GM12878 (cell line): ENCODE data around the gene PRKAG2. TPM values are rescaled to one million over a fixed set of nuclear protein-coding genes. Genes with fewer than 3 reads are reported as not detected.

Experiments used
- ATAC-seq: fragments of 200-7000 bp; cut with Tn5 transposase; 3 replicates; pipeline ENCODE4 v1.9.1; 2020; ENCODE audit warnings: mild to moderate bottlenecking, moderate library complexity
- BruUV-seq: library from RNA; stranded (reverse); fragments of 400-500 nt; replicated peaks from 2 replicates; lab custom pipeline; 2021; lab: Mats Ljungman, UMichigan
- CTCF ChIA-PET: fragments of 300-600 bp; sonication (Branson Sonifier 250); formaldehyde crosslinking; extraction: SDS; loops from one replicate; lab custom pipeline; 2021; ENCODE audit warnings: inconsistent platforms; lab: Yijun Ruan, JAX
- POLR2A ChIA-PET: fragments of 350-600 bp; formaldehyde crosslinking; extraction: SDS; loops from one replicate; lab custom pipeline; 2021; ENCODE audit warnings: inconsistent platforms; lab: Charles Lee
- RAD21 ChIA-PET: fragments of 300-600 bp; sonication (Branson Sonifier 250); formaldehyde crosslinking; loops from one replicate; lab custom pipeline; 2023; ENCODE audit warnings: antibody characterized with exemption; ENCODE audit not compliant: unreplicated experiment; lab: Charles Lee
- SMC1A ChIA-PET: fragments of 300-600 bp; sonication (Branson Sonifier 250); formaldehyde crosslinking; loops from one replicate; lab custom pipeline; 2023; ENCODE audit not compliant: unreplicated experiment, uncharacterized antibody; lab: Charles Lee
- DNase-seq: peaks from one replicate; pipeline ENCODE4 v3.0.0-alpha.2; 2011; ENCODE audit warnings: low read depth, low spot score
- FAIRE-seq: peaks from 3 replicates; lab custom pipeline; 2011; peaks lifted over from hg19 to GRCh38; lab: Jason Lieb, UNC
- H2AFZ ChIP-seq: 2 replicates; pipeline ENCODE4 v1.6.0; 2011; ENCODE audit warnings: low read depth, low read length, control low read depth; ENCODE audit not compliant: control insufficient read depth
- H3K27ac ChIP-seq: 2 replicates; pipeline ENCODE4 v1.5.1; 2011; ENCODE audit warnings: control low read depth; ENCODE audit not compliant: control insufficient read depth, insufficient read depth
- H3K27me3 ChIP-seq, 2 experiments: replicated peaks in 1 of 2; 2 replicates each; pipeline versions ENCODE4 v1.6.0 to v1.6.1; 2011; ENCODE audit warnings: low read length in 1 of 2; ENCODE audit not compliant: control insufficient read depth in 2 of 2, insufficient read depth in 2 of 2
- H3K36me3 ChIP-seq, 2 experiments: 2 replicates each; pipeline ENCODE4 v1.5.1; 2011; ENCODE audit warnings: low read length in 1 of 2; ENCODE audit not compliant: control insufficient read depth in 2 of 2, insufficient read depth in 2 of 2
- H3K4me1 ChIP-seq: 2 replicates; pipeline ENCODE4 v1.6.1; 2011; ENCODE audit warnings: mild to moderate bottlenecking, low read length, moderate library complexity, mixed read lengths; ENCODE audit not compliant: control insufficient read depth, insufficient read depth
- H3K4me2 ChIP-seq: 2 replicates; pipeline ENCODE4 v1.6.0; 2011; ENCODE audit warnings: control low read depth; ENCODE audit not compliant: control insufficient read depth, insufficient read depth
- H3K4me3 ChIP-seq: fragments of 200-600 bp; sonication (generic); 2 replicates; pipeline ENCODE4 v1.5.1; 2016
- H3K79me2 ChIP-seq: 2 replicates; pipeline ENCODE4 v1.6.0; 2011; ENCODE audit warnings: low read length; ENCODE audit not compliant: control insufficient read depth, insufficient read depth
- H3K9ac ChIP-seq: 2 replicates; pipeline ENCODE4 v1.8.0; 2011; ENCODE audit warnings: low read length, control low read depth, mixed read lengths; ENCODE audit not compliant: control insufficient read depth, insufficient read depth
- H3K9me3 ChIP-seq: replicated peaks from 3 replicates; pipeline ENCODE4 v1.5.1; 2011; ENCODE audit warnings: mild to moderate bottlenecking, low read length; ENCODE audit not compliant: control insufficient read depth, insufficient read depth
- H4K20me1 ChIP-seq: 2 replicates; pipeline ENCODE4 v1.6.0; 2011; ENCODE audit not compliant: control insufficient read depth, insufficient read depth
- CEBPZ ChIP-seq: fragments of 150-350 bp; IDR thresholded peaks from 2 replicates; pipeline ENCODE4 v1.6.1; 2016; ENCODE audit warnings: low read depth, low read length
- CREB1 ChIP-seq: IDR thresholded peaks from 2 replicates; pipeline ENCODE4 v1.6.1; 2012; ENCODE audit warnings: low read depth, mild to moderate bottlenecking, inconsistent platforms
- CUX1 ChIP-seq: IDR thresholded peaks from 2 replicates; pipeline ENCODE4 v1.6.1; 2012; ENCODE audit warnings: improper control_type of control experiment, low read depth, low read length; ENCODE audit not compliant: insufficient replicate concordance
- E2F8 ChIP-seq: fragments of 450-650 bp; IDR thresholded peaks from 2 replicates; pipeline ENCODE4 v1.6.1; 2018; ENCODE audit warnings: mild to moderate bottlenecking, low read depth, moderate library complexity; ENCODE audit not compliant: partially characterized antibody
- LARP7 ChIP-seq: fragments of 450-650 bp; IDR thresholded peaks from 2 replicates; pipeline ENCODE4 v1.6.1; 2017; ENCODE audit warnings: mild to moderate bottlenecking
- MLLT1 ChIP-seq: fragments of 450-650 bp; IDR thresholded peaks from 2 replicates; pipeline ENCODE4 v1.6.1; 2016; ENCODE audit warnings: mild to moderate bottlenecking
- NBN ChIP-seq: fragments of 450-650 bp; IDR thresholded peaks from 2 replicates; pipeline ENCODE4 v1.6.1; 2016
- RFX5 ChIP-seq: IDR thresholded peaks from 2 replicates; pipeline ENCODE4 v1.6.1; 2011; ENCODE audit warnings: low read depth, low read length, improper control_type of control experiment
- SPI1 ChIP-seq: IDR thresholded peaks from 2 replicates; pipeline ENCODE4 v1.6.1; 2011; ENCODE audit warnings: low read depth, mild to moderate bottlenecking, low read length, moderate library complexity, borderline replicate concordance; ENCODE audit not compliant: insufficient read depth
- ZNF622 ChIP-seq: fragments of 450-650 bp; IDR thresholded peaks from 2 replicates; pipeline ENCODE4 v1.6.1; 2017; ENCODE audit warnings: mild to moderate bottlenecking, inconsistent platforms
- ZZZ3 ChIP-seq: IDR thresholded peaks from 2 replicates; pipeline ENCODE4 v1.6.1; 2011; ENCODE audit warnings: low read depth; ENCODE audit not compliant: control insufficient read depth, insufficient read length
- WGBS: methylation state at CpG from one replicate; pipeline ENCODE4 v1.1.6; 2016; ENCODE audit warnings: low lambda C conversion rate; ENCODE audit not compliant: insufficient replicate concordance, insufficient coverage; ENCODE audit errors: missing lambda C conversion rate; 5-methylcytosine and 5-hydroxymethylcytosine counted together
- in situ Hi-C: fragments of 300-500 bp; cut with MboI; formaldehyde crosslinking; loops from 9 replicates; pipeline ENCODE4 v1.14.3; 2018; ENCODE audit warnings: mixed read lengths
- intact Hi-C: fragments of 100-400 bp; cut with micrococcal nuclease; formaldehyde crosslinking; loops from one replicate; pipeline ENCODE4 v1.14.2; 2022; ENCODE audit not compliant: unreplicated experiment
- polyA plus RNA-seq, 11 experiments: library from polyadenylated mRNA; depleted of rRNA in 4 of 11; unstranded in 6 of 11; stranded (reverse) in 5 of 11; fragments of >200 nt; fragmentation: Nextera tagmentation in 4 of 11; fragmentation: Illumina TruSeq in 1 of 11; extraction: Ambion mirVana in 4 of 11; extraction: Trizol in 1 of 11; gene quantifications; 1 replicate in 1 of 11; 2 replicates in 10 of 11; pipeline versions ENCODE4 v1.2.1 to v1.2.3, GENCODE V29; 2011 to 2016; ENCODE audit warnings: inconsistent platforms in 2 of 11, missing spikeins in 2 of 11, low read depth in 1 of 11
- total RNA-seq, 4 experiments: library from RNA; depleted of rRNA in 3 of 4; stranded (reverse); fragments of >200 nt in 3 of 4; fragmentation: Illumina TruSeq in 1 of 4; extraction: Trizol in 1 of 4; gene quantifications; 2 replicates each; pipeline versions ENCODE4 v1.2.1 to v1.2.3, GENCODE V29; 2013 to 2021

Gene PRKAG2
- total and polyA plus RNA-seq, 10 of the 15 experiments (the other 5 are each of a cell fraction or from before 2014, with no cell fraction given), result 3.4 to 8.9 (median 6.8) TPM

GRCh38 chr7:151801782-151802468 lies 75.0 kb downstream of the PRKAG2 start:
- in situ Hi-C loops (no loop called here), intact Hi-C loops (no loop called here)
- ATAC-seq (no peak), DNase-seq (no peak), FAIRE-seq (no peak)
- ChIA-PET RAD21 (no interaction called here), POLR2A (no interaction called here), SMC1A (no interaction called here), CTCF (no interaction called here)
- H3K27ac ChIP-seq, result no peak overlapping the region
- H3K27me3 ChIP-seq, result no peaks in the 10 kb centered on the region; a peak in 2 of 4 replicates
- H3K79me2 ChIP-seq, result no peaks in the 10 kb centered on the region
- H2AFZ ChIP-seq, result no peak overlapping the region
- no peaks in the 10 kb centered on the region for H3K9me3 ChIP-seq
- H3K4me1 ChIP-seq, result no peaks in the 10 kb centered on the region
- no peak overlapping the region for H3K9ac ChIP-seq
- H3K4me2 ChIP-seq, result no peak overlapping the region
- no peaks in the 10 kb centered on the region for H4K20me1 ChIP-seq
- no peaks in the 10 kb centered on the region for H3K36me3 ChIP-seq
- WGBS, result 42% methylated on average over 15 of the region's 15 CpGs
- BruUV-seq, result no TSS peak
- no peak overlapping the region for H3K4me3 ChIP-seq
- TF ChIP-seq NBN (no peak), RFX5 (no peak), CEBPZ (no peak), SPI1 (no peak), E2F8 (no peak), ZNF622 (no peak), CUX1 (no peak), MLLT1 (no peak), CREB1 (no peak), LARP7 (no peak), ZZZ3 (no peak)
